ENCODE data around the gene IGFL2.

DNA sequence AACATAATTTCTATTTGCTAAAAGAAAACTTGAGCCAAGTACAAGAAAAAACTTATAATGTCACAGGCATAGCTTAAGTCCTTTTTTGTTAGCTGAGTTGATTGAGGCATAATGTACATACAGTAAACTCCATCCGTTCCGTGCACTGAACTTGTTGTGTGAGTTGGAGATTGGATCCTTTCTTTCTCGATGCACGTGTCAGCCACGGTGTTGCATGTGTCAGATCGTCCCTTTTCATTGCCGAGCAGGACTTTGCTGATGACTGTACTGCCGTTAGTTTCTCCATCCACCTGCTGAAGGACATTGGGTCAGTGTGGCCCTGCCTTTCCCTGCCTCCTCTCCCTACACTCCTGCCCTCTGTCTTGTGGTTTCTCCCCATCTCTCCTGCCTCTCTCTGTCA lies 34.4 kb downstream of the IGFL2 start:
- no peak for TF ChIP-seq EZH2 (IDR thresholded peaks at IDR 0.05; ENCODE audit: low read depth, unreplicated experiment)
- TF ChIP-seq, protein P1, sequence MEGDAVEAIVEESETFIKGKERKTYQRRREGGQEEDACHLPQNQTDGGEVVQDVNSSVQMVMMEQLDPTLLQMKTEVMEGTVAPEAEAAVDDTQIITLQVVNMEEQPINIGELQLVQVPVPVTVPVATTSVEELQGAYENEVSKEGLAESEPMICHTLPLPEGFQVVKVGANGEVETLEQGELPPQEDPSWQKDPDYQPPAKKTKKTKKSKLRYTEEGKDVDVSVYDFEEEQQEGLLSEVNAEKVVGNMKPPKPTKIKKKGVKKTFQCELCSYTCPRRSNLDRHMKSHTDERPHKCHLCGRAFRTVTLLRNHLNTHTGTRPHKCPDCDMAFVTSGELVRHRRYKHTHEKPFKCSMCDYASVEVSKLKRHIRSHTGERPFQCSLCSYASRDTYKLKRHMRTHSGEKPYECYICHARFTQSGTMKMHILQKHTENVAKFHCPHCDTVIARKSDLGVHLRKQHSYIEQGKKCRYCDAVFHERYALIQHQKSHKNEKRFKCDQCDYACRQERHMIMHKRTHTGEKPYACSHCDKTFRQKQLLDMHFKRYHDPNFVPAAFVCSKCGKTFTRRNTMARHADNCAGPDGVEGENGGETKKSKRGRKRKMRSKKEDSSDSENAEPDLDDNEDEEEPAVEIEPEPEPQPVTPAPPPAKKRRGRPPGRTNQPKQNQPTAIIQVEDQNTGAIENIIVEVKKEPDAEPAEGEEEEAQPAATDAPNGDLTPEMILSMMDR (conservative IDR thresholded peaks at IDR 0.05; ENCODE audit: low read depth in 2 of 2) = no peak
- TF ChIP-seq POLR2AphosphoS5 (IDR thresholded peaks at IDR 0.05; ENCODE audit: low read depth) = no peak
- TF ChIP-seq, protein P2, sequence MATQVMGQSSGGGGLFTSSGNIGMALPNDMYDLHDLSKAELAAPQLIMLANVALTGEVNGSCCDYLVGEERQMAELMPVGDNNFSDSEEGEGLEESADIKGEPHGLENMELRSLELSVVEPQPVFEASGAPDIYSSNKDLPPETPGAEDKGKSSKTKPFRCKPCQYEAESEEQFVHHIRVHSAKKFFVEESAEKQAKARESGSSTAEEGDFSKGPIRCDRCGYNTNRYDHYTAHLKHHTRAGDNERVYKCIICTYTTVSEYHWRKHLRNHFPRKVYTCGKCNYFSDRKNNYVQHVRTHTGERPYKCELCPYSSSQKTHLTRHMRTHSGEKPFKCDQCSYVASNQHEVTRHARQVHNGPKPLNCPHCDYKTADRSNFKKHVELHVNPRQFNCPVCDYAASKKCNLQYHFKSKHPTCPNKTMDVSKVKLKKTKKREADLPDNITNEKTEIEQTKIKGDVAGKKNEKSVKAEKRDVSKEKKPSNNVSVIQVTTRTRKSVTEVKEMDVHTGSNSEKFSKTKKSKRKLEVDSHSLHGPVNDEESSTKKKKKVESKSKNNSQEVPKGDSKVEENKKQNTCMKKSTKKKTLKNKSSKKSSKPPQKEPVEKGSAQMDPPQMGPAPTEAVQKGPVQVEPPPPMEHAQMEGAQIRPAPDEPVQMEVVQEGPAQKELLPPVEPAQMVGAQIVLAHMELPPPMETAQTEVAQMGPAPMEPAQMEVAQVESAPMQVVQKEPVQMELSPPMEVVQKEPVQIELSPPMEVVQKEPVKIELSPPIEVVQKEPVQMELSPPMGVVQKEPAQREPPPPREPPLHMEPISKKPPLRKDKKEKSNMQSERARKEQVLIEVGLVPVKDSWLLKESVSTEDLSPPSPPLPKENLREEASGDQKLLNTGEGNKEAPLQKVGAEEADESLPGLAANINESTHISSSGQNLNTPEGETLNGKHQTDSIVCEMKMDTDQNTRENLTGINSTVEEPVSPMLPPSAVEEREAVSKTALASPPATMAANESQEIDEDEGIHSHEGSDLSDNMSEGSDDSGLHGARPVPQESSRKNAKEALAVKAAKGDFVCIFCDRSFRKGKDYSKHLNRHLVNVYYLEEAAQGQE (IDR thresholded peaks at IDR 0.05; ENCODE audit: unreplicated experiment) = no peak
- TF ChIP-seq NANOG (IDR thresholded peaks at IDR 0.05; ENCODE audit: borderline replicate concordance) = no peak
- TF ChIP-seq, protein P3, sequence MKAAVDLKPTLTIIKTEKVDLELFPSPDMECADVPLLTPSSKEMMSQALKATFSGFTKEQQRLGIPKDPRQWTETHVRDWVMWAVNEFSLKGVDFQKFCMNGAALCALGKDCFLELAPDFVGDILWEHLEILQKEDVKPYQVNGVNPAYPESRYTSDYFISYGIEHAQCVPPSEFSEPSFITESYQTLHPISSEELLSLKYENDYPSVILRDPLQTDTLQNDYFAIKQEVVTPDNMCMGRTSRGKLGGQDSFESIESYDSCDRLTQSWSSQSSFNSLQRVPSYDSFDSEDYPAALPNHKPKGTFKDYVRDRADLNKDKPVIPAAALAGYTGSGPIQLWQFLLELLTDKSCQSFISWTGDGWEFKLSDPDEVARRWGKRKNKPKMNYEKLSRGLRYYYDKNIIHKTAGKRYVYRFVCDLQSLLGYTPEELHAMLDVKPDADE (IDR thresholded peaks at IDR 0.05) = no peak
- no peak for TF ChIP-seq JUNB (IDR thresholded peaks at IDR 0.05; ENCODE audit: unreplicated experiment)
- TF ChIP-seq EZH2phosphoT487 (IDR thresholded peaks at IDR 0.05; ENCODE audit: unreplicated experiment) = no peak
- TF ChIP-seq ZNF114 (CRISPR knock-in tag; IDR thresholded peaks at IDR 0.05) = no peak
- TF ChIP-seq STAT1 (IDR thresholded peaks at IDR 0.05; ENCODE audit: unreplicated experiment) = no peak
- no peak for TF ChIP-seq CREB1 (CRISPR knock-in tag; IDR thresholded peaks at IDR 0.05; ENCODE audit: low read depth)
